ENCODE measurements around the gene SMNDC1. TPM values are rescaled to one million over a fixed set of nuclear protein-coding genes. Genes with fewer than 3 reads are reported as not detected.

Gene SMNDC1
- total and polyA plus RNA-seq, 2 donors from 2014 or later, result 12.4 to 28.6 TPM

- intact Hi-C loops (cut with DNase I), result no loop called here
- no peak overlapping the region for H3K4me3 ChIP-seq (ENCODE audit: low read length in 3 of 3)
- peaks cover 0 to 2% (median 0%) of the 10 kb centered on the region in 3 donors for H3K36me3 ChIP-seq (ENCODE audit: control insufficient read depth in 2 of 3, insufficient read depth in 3 of 3, low read length in 3 of 3)
- no peak overlapping the region for H3K27ac ChIP-seq (ENCODE audit: low read depth in 2 of 2, low read length in 2 of 2)
- no peaks in the 10 kb centered on the region for H3K9me3 ChIP-seq (ENCODE audit: control insufficient read depth in 2 of 3, insufficient read depth in 1 of 3, low read length in 3 of 3)
- no peak for DNase-seq
- FAIRE-seq, result peak; percentile 30
- no peak overlapping the region for H3K9ac ChIP-seq (ENCODE audit: low read length in 3 of 3)
- TF ChIP-seq CTCF (IDR thresholded peaks at IDR 0.05; ENCODE audit: borderline replicate concordance, extremely low read depth, insufficient read depth), result no peak
- no peaks in the 10 kb centered on the region for H3K27me3 ChIP-seq (ENCODE audit: control insufficient read depth, insufficient read depth, low read length)
- peaks cover 0 to 3% (median 0%) of the 10 kb centered on the region in 3 donors for H3K4me1 ChIP-seq (ENCODE audit: control insufficient read depth in 2 of 3, insufficient read depth in 2 of 3, low read depth in 1 of 3, low read length in 3 of 3)
Measured at GRCh38 chr10:110276603-110277002, 28.1 kb downstream of the SMNDC1 start.

GRCh38 chr10:110275128-110275729 lies 29.5 kb downstream of the SMNDC1 start:
- peaks cover 0 to 5% (median 4%) of the 10 kb centered on the region in 3 donors for H3K4me1 ChIP-seq (ENCODE audit: control insufficient read depth in 2 of 3, insufficient read depth in 2 of 3, low read depth in 1 of 3, low read length in 3 of 3)
- no peak for DNase-seq

GRCh38 chr10:110274647-110275046 lies 30.1 kb downstream of the SMNDC1 start:
- H3K27ac ChIP-seq (ENCODE audit: low read depth in 2 of 2, low read length in 2 of 2), result no peak overlapping the region
- intact Hi-C loops (cut with DNase I), result no loop called here
- peaks cover 0 to 9% (median 7%) of the 10 kb centered on the region in 3 donors for H3K4me1 ChIP-seq (ENCODE audit: control insufficient read depth in 2 of 3, insufficient read depth in 2 of 3, low read depth in 1 of 3, low read length in 3 of 3)
- H3K36me3 ChIP-seq (ENCODE audit: control insufficient read depth in 2 of 3, insufficient read depth in 3 of 3, low read length in 3 of 3), result no peaks in the 10 kb centered on the region
- no peak overlapping the region for H3K4me3 ChIP-seq (ENCODE audit: low read length in 3 of 3)
- H3K9ac ChIP-seq (ENCODE audit: low read length in 3 of 3), result no peak overlapping the region
- TF ChIP-seq CTCF (IDR thresholded peaks at IDR 0.05; ENCODE audit: borderline replicate concordance, extremely low read depth, insufficient read depth), result no peak
- FAIRE-seq (no peak), DNase-seq (no peak)
- H3K9me3 ChIP-seq (ENCODE audit: control insufficient read depth in 2 of 3, insufficient read depth in 1 of 3, low read length in 3 of 3), result no peaks in the 10 kb centered on the region
- H3K27me3 ChIP-seq (ENCODE audit: control insufficient read depth, insufficient read depth, low read length), result no peaks in the 10 kb centered on the region

More at GRCh38 chr10:110275128-110275729, 29.5 kb downstream of the SMNDC1 start:
- FAIRE-seq, result no peak
- intact Hi-C loops (cut with DNase I), result no loop called here
- TF ChIP-seq CTCF (IDR thresholded peaks at IDR 0.05; ENCODE audit: borderline replicate concordance, extremely low read depth, insufficient read depth), result no peak
- Histone ChIP-seq H3K36me3 (ENCODE audit: control insufficient read depth in 2 of 3, insufficient read depth in 3 of 3, low read length in 3 of 3) (peaks cover 0 to 2% (median 0%) of the 10 kb centered on the region in 3 donors), H3K27ac (ENCODE audit: low read depth in 2 of 2, low read length in 2 of 2) (no peak overlapping the region), H3K4me3 (ENCODE audit: low read length in 3 of 3) (no peak overlapping the region), H3K9ac (ENCODE audit: low read length in 3 of 3) (no peak overlapping the region), H3K27me3 (ENCODE audit: control insufficient read depth, insufficient read depth, low read length) (no peaks in the 10 kb centered on the region), H3K9me3 (ENCODE audit: control insufficient read depth in 2 of 3, insufficient read depth in 1 of 3, low read length in 3 of 3) (no peaks in the 10 kb centered on the region)
